GM23338 (cell line): ENCODE data around the gene DCDC2. TPM values are rescaled to one million over a fixed set of nuclear protein-coding genes. Genes with fewer than 3 reads are reported as not detected.

Experiments used
- ATAC-seq: fragments of 200-7000 bp; cut with Tn5 transposase; 3 replicates; pipeline ENCODE4 v1.9.1; 2020
- DNase-seq: peaks from one replicate; pipeline ENCODE4 v3.0.0-alpha.2; 2015; ENCODE audit warnings: low spot score
- H2AFZ ChIP-seq: fragments of 200-600 bp; sonication (generic); 2 replicates; pipeline ENCODE4 v1.8.0; 2016; ENCODE audit warnings: antibody characterized with exemption, mild to moderate bottlenecking, moderate library complexity
- H3F3A ChIP-seq: fragments of 200-600 bp; sonication (generic); replicated peaks from 2 replicates; pipeline ENCODE4 v1.8.0; 2017; ENCODE audit warnings: antibody characterized with exemption, mixed run types, low read depth
- H3K27ac ChIP-seq: fragments of 200-600 bp; sonication (generic); 2 replicates; pipeline ENCODE4 v1.6.1; 2016; ENCODE audit warnings: low read depth
- H3K27me3 ChIP-seq: fragments of 200-600 bp; sonication (generic); 2 replicates; pipeline ENCODE4 v1.8.0; 2016; ENCODE audit warnings: mild to moderate bottlenecking, mixed run types, moderate library complexity; ENCODE audit not compliant: insufficient read depth
- H3K36me3 ChIP-seq: fragments of 200-600 bp; sonication (generic); 2 replicates; pipeline ENCODE4 v1.8.0; 2016; ENCODE audit warnings: mild to moderate bottlenecking; ENCODE audit not compliant: insufficient read depth
- H3K4me1 ChIP-seq: fragments of 200-600 bp; sonication (generic); 2 replicates; pipeline ENCODE4 v1.8.0; 2016; ENCODE audit warnings: mild to moderate bottlenecking, moderate library complexity; ENCODE audit not compliant: insufficient read depth
- H3K4me2 ChIP-seq: fragments of 200-600 bp; sonication (generic); 2 replicates; pipeline ENCODE4 v1.7.1; 2017; ENCODE audit warnings: mixed run types
- H3K4me3 ChIP-seq: fragments of 200-600 bp; sonication (generic); 2 replicates; pipeline ENCODE4 v1.6.1; 2016; ENCODE audit warnings: mixed run types
- H3K79me2 ChIP-seq: fragments of 200-600 bp; sonication (generic); replicated peaks from 2 replicates; pipeline ENCODE4 v1.8.0; 2017; ENCODE audit warnings: mild to moderate bottlenecking; ENCODE audit not compliant: insufficient read depth
- H3K9me2 ChIP-seq: fragments of 200-600 bp; sonication (generic); 2 replicates; pipeline ENCODE4 v1.8.0; 2017; ENCODE audit not compliant: insufficient read depth
- H4K20me1 ChIP-seq: fragments of 200-600 bp; sonication (generic); replicated peaks from 2 replicates; pipeline ENCODE4 v1.8.0; 2017; ENCODE audit warnings: mild to moderate bottlenecking; ENCODE audit not compliant: insufficient read depth
- H3K27ac Mint-ChIP-seq: 2 replicates; pipeline ENCODE4 v1.8.0; 2020; ENCODE audit warnings: inconsistent platforms, mild to moderate bottlenecking, moderate library complexity, mixed read lengths
- H3K27me3 Mint-ChIP-seq: 3 replicates; pipeline ENCODE4 v1.8.0; 2022; ENCODE audit warnings: low read depth, mild to moderate bottlenecking, moderate library complexity, mixed read lengths, inconsistent platforms; ENCODE audit not compliant: insufficient read depth, poor library complexity
- H3K36me3 Mint-ChIP-seq: 3 replicates; pipeline ENCODE4 v1.8.0; 2021; ENCODE audit warnings: low read depth, mild to moderate bottlenecking, inconsistent platforms, moderate library complexity, mixed read lengths
- H3K4me1 Mint-ChIP-seq: 3 replicates; pipeline ENCODE4 v1.8.0; 2020; ENCODE audit warnings: mild to moderate bottlenecking, inconsistent platforms, mixed read lengths
- H3K4me3 Mint-ChIP-seq: 3 replicates; pipeline ENCODE4 v1.8.0; 2021; ENCODE audit warnings: moderate library complexity, mild to moderate bottlenecking, inconsistent platforms, mixed read lengths
- H3K9me3 Mint-ChIP-seq: 3 replicates; pipeline ENCODE4 v1.8.0; 2020; ENCODE audit warnings: moderate library complexity, mild to moderate bottlenecking, inconsistent platforms, mixed read lengths
- CREB1 ChIP-seq: fragments of 250-450 bp; sonication (Bioruptor Pico); IDR thresholded peaks from 2 replicates; pipeline ENCODE4 v1.5.0; 2020; ENCODE audit warnings: low read depth, mild to moderate bottlenecking, moderate library complexity
- EZH2 ChIP-seq: fragments of 200-600 bp; sonication (generic); IDR thresholded peaks from one replicate; pipeline ENCODE4 v1.8.0; 2017; ENCODE audit warnings: antibody characterized with exemption, mild to moderate bottlenecking, low read depth; ENCODE audit not compliant: unreplicated experiment
- EZH2phosphoT487 ChIP-seq: fragments of 200-600 bp; sonication (generic); IDR thresholded peaks from one replicate; pipeline ENCODE4 v1.8.1; 2018; ENCODE audit warnings: antibody characterized with exemption; ENCODE audit not compliant: unreplicated experiment
- JUNB ChIP-seq: IDR thresholded peaks from one replicate; pipeline ENCODE4 v1.6.1; 2016; ENCODE audit warnings: antibody characterized with exemption; ENCODE audit not compliant: unreplicated experiment
- POLR2AphosphoS5 ChIP-seq: IDR thresholded peaks from 2 replicates; pipeline ENCODE4 v1.6.1; 2016; ENCODE audit warnings: antibody characterized with exemption, low read depth
- polyA plus RNA-seq: library from polyadenylated mRNA; unstranded; fragments of >200 nt; fragmentation: Nextera tagmentation; extraction: Ambion mirVana; gene quantifications from 2 replicates; pipeline ENCODE4 v1.2.1, GENCODE V29; 2016
- total RNA-seq: library from RNA; depleted of rRNA; stranded (reverse); fragments of >200 nt; shearing (Covaris generic); gene quantifications from 2 replicates; pipeline ENCODE4 v1.2.3, GENCODE V29; 2014
- TF ChIP-seq, protein P1 (sequence below): fragments of 250-450 bp; sonication (Bioruptor Pico); IDR thresholded peaks from 2 replicates; pipeline ENCODE4 v1.5.0; 2020; ENCODE audit warnings: mild to moderate bottlenecking, moderate library complexity
- TF ChIP-seq, protein P2 (sequence below), 2 experiments: fragments of 200-600 bp in 1 of 2; sonication (generic) in 1 of 2; conservative IDR thresholded peaks; 2 replicates each; pipeline versions ENCODE4 v1.5.1 to v1.6.1; 2016 to 2017; ENCODE audit warnings: antibody characterized with exemption in 2 of 2, low read depth in 2 of 2, mild to moderate bottlenecking in 2 of 2, moderate library complexity in 1 of 2

DCDC2 gene
- total and polyA plus RNA-seq, 2 experiments from 2014 or later, result 0.59 to 0.79 TPM

DNA sequence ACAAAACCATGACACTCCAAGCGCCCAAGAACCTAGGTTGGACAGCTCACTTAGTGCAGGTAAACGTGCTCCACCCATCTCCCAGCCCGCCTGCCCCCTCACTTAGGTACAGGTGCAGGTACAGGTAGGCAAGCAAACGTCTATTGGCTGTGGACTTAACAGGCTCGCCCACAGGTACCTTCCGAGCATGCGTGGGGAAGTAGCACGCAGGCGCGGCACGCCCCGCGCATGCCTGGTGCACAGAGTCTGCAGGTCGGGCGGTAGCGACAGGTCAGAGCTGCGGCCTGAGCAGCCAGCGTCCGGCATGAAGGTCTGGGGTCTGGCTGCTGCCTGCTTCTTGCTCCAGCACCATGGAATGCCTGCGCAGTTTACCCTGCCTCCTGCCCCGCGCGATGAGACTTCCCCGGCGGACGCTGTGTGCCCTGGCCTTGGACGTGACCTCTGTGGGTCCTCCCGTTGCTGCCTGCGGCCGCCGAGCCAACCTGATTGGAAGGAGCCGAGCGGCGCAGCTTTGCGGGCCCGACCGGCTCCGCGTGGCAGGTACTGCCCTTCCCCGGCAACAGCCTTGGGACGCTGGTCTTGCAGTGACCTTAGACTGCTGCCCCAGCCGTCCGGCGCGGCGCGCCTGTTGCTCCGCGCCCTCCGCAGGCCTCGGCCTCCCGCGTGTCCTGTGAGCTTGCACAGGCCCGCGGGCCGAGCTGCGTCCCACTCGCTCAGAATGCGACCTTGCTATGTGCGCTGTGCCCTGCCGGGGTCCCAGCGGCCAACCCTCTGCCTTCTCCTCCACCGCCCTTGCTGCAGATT lies 45.0 kb upstream of the DCDC2 start, which contains the start of gene MRS2 (continued):
- TF ChIP-seq, protein P1, sequence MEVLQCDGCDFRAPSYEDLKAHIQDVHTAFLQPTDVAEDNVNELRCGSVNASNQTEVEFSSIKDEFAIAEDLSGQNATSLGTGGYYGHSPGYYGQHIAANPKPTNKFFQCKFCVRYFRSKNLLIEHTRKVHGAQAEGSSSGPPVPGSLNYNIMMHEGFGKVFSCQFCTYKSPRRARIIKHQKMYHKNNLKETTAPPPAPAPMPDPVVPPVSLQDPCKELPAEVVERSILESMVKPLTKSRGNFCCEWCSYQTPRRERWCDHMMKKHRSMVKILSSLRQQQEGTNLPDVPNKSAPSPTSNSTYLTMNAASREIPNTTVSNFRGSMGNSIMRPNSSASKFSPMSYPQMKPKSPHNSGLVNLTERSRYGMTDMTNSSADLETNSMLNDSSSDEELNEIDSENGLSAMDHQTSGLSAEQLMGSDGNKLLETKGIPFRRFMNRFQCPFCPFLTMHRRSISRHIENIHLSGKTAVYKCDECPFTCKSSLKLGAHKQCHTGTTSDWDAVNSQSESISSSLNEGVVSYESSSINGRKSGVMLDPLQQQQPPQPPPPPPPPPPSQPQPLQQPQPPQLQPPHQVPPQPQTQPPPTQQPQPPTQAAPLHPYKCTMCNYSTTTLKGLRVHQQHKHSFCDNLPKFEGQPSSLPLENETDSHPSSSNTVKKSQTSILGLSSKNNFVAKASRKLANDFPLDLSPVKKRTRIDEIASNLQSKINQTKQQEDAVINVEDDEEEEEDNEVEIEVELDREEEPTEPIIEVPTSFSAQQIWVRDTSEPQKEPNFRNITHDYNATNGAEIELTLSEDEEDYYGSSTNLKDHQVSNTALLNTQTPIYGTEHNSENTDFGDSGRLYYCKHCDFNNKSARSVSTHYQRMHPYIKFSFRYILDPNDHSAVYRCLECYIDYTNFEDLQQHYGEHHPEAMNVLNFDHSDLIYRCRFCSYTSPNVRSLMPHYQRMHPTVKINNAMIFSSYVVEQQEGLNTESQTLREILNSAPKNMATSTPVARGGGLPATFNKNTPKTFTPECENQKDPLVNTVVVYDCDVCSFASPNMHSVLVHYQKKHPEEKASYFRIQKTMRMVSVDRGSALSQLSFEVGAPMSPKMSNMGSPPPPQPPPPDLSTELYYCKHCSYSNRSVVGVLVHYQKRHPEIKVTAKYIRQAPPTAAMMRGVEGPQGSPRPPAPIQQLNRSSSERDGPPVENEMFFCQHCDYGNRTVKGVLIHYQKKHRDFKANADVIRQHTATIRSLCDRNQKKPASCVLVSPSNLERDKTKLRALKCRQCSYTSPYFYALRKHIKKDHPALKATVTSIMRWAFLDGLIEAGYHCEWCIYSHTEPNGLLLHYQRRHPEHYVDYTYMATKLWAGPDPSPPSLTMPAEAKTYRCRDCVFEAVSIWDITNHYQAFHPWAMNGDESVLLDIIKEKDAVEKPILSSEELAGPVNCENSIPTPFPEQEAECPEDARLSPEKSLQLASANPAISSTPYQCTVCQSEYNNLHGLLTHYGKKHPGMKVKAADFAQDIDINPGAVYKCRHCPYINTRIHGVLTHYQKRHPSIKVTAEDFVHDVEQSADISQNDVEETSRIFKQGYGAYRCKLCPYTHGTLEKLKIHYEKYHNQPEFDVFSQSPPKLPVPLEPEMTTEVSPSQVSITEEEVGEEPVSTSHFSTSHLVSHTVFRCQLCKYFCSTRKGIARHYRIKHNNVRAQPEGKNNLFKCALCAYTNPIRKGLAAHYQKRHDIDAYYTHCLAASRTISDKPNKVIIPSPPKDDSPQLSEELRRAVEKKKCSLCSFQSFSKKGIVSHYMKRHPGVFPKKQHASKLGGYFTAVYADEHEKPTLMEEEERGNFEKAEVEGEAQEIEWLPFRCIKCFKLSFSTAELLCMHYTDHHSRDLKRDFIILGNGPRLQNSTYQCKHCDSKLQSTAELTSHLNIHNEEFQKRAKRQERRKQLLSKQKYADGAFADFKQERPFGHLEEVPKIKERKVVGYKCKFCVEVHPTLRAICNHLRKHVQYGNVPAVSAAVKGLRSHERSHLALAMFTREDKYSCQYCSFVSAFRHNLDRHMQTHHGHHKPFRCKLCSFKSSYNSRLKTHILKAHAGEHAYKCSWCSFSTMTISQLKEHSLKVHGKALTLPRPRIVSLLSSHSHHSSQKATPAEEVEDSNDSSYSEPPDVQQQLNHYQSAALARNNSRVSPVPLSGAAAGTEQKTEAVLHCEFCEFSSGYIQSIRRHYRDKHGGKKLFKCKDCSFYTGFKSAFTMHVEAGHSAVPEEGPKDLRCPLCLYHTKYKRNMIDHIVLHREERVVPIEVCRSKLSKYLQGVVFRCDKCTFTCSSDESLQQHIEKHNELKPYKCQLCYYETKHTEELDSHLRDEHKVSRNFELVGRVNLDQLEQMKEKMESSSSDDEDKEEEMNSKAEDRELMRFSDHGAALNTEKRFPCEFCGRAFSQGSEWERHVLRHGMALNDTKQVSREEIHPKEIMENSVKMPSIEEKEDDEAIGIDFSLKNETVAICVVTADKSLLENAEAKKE (CRISPR knock-in tag), result no peak

DNA sequence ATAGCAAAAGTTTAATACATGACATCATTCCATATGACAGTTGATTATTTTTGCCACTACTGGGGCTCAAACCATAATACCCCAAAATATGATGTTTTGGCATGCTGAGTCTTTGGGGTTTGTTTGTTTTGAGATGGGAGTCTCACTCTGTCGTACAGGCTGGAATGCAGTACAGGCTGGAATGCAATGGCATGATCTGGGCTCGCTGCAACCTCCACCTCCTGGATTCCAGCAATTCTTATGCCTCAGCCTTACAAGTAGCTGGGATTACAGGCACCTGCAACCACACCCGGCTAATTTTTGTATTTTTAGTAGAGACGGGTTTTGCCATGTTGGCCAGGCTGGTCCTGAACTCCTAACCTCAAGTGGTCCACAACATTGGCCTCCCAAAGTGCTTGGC lies 43.6 kb upstream of the DCDC2 start:
- Histone ChIP-seq H3K79me2 (peaks cover 47% of the 10 kb centered on the region), H3F3A (peaks cover 5% of the 10 kb centered on the region; the same call in 1 of the 2 replicates), H3K4me1 (peaks cover 33% of the 10 kb centered on the region), H3K4me3 (peak overlapping the region; percentile 77), H4K20me1 (no peaks in the 10 kb centered on the region), H3K27ac (peak overlapping the region; percentile 99), H3K36me3 (peaks cover 2% of the 10 kb centered on the region), H3K27me3 (no peaks in the 10 kb centered on the region), H3K4me2 (peak overlapping the region; percentile 83), H2AFZ (no peak overlapping the region), H3K9me2 (no peaks in the 10 kb centered on the region)
- DNase-seq (peak; percentile 78), ATAC-seq (peak; percentile 12)
- Mint-ChIP-seq H3K36me3 (peaks cover 51% of the 10 kb centered on the region), H3K9me3 (peaks cover 24% of the 10 kb centered on the region), H3K27ac (peak overlapping the region; percentile 82; the same call in 1 of the 2 replicates), H3K4me3 (peak overlapping the region; percentile 95; the same call in 2 of the 3 replicates), H3K4me1 (peaks cover 48% of the 10 kb centered on the region), H3K27me3 (peaks cover 5% of the 10 kb centered on the region)
- no peak for TF ChIP-seq CREB1 (CRISPR knock-in tag)
- no peak for TF ChIP-seq EZH2phosphoT487
- TF ChIP-seq JUNB, result no peak
- no peak for TF ChIP-seq POLR2AphosphoS5
- no peak for TF ChIP-seq EZH2
- TF ChIP-seq, protein P2, sequence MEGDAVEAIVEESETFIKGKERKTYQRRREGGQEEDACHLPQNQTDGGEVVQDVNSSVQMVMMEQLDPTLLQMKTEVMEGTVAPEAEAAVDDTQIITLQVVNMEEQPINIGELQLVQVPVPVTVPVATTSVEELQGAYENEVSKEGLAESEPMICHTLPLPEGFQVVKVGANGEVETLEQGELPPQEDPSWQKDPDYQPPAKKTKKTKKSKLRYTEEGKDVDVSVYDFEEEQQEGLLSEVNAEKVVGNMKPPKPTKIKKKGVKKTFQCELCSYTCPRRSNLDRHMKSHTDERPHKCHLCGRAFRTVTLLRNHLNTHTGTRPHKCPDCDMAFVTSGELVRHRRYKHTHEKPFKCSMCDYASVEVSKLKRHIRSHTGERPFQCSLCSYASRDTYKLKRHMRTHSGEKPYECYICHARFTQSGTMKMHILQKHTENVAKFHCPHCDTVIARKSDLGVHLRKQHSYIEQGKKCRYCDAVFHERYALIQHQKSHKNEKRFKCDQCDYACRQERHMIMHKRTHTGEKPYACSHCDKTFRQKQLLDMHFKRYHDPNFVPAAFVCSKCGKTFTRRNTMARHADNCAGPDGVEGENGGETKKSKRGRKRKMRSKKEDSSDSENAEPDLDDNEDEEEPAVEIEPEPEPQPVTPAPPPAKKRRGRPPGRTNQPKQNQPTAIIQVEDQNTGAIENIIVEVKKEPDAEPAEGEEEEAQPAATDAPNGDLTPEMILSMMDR (conservative IDR thresholded peaks at IDR 0.05; ENCODE audit: low read depth in 2 of 2), result no peak
